K562 (cell line): ENCODE data around the gene MDFIC2. TPM values are rescaled to one million over a fixed set of nuclear protein-coding genes. Genes with fewer than 3 reads are reported as not detected.

Source experiments
- ATAC-seq: fragments of 200-7000 bp; cut with Tn5 transposase; 3 replicates; pipeline ENCODE4 v1.9.1; 2020; ENCODE audit warnings: moderate library complexity
- BruUV-seq: library from RNA; stranded (reverse); fragments of 400-500 nt; replicated peaks from 2 replicates; lab custom pipeline; 2021; lab: Mats Ljungman, UMichigan
- CTCF ChIA-PET: fragments of 300-600 bp; formaldehyde crosslinking; extraction: SDS; loops from one replicate; lab custom pipeline; 2021; ENCODE audit warnings: low intra/inter-chr PET ratio; lab: Yijun Ruan, JAX
- POLR2A ChIA-PET: fragments of 300-600, 350-650 bp; sonication (Branson Sonifier 250); formaldehyde crosslinking; extraction: SDS; loops from one replicate; lab custom pipeline; 2021; ENCODE audit warnings: antibody characterized with exemption, inconsistent platforms; lab: Yijun Ruan, JAX
- DNase-seq, 4 experiments: peaks; one replicate each; pipeline versions ENCODE4 v3.0.0 to v3.0.0-alpha.2; 2011 to 2018; ENCODE audit warnings: low spot score in 3 of 4, mixed read lengths in 3 of 4; ENCODE audit errors: extremely low read depth in 1 of 4
- FAIRE-seq: peaks from 2 replicates; lab custom pipeline; 2011; peaks lifted over from hg19 to GRCh38; lab: Jason Lieb, UNC
- H2AFZ ChIP-seq: 2 replicates; pipeline ENCODE4 v1.6.0; 2011; ENCODE audit warnings: low read depth, low read length, control low read depth, inconsistent platforms
- H3K27ac ChIP-seq: fragments of 200-600 bp; 3 replicates; pipeline ENCODE4 v1.8.0; 2011; ENCODE audit warnings: low read depth, mild to moderate bottlenecking, control low read depth, inconsistent platforms, low read length, moderate library complexity, mixed read lengths; ENCODE audit errors: extremely low read depth
- H3K27me3 ChIP-seq, 2 experiments: fragments of 300-600 bp in 1 of 2; 2 replicates in 1 of 2; 3 replicates in 1 of 2; pipeline versions ENCODE4 v1.6.0 to v1.8.0; 2011; ENCODE audit warnings: inconsistent platforms in 2 of 2, low read length in 2 of 2, mild to moderate bottlenecking in 1 of 2, mixed read lengths in 1 of 2, moderate library complexity in 1 of 2; ENCODE audit not compliant: control insufficient read depth in 2 of 2, insufficient read depth in 2 of 2
- H3K36me3 ChIP-seq: fragments of 300-600 bp; 3 replicates; pipeline ENCODE4 v1.8.0; 2011; ENCODE audit warnings: mild to moderate bottlenecking, low read length, inconsistent platforms; ENCODE audit not compliant: control insufficient read depth, insufficient read depth
- H3K4me1 ChIP-seq, 2 experiments: fragments of 200-600 bp in 1 of 2; replicated peaks in 1 of 2; 2 replicates in 1 of 2; 3 replicates in 1 of 2; pipeline versions ENCODE4 v1.5.1 to v1.8.0; 2011; ENCODE audit warnings: inconsistent platforms in 2 of 2, low read length in 2 of 2, mild to moderate bottlenecking in 1 of 2, mixed read lengths in 1 of 2, moderate library complexity in 1 of 2; ENCODE audit not compliant: control insufficient read depth in 2 of 2, insufficient read depth in 2 of 2
- H3K4me2 ChIP-seq: 2 replicates; pipeline ENCODE4 v1.6.1; 2011; ENCODE audit warnings: low read length, control low read depth, inconsistent platforms, mixed read lengths; ENCODE audit not compliant: insufficient read depth
- H3K4me3 ChIP-seq: fragments of 200-600 bp; sonication (generic), shearing (Covaris generic); 2 replicates; pipeline ENCODE4 v1.5.1; 2016; ENCODE audit warnings: control low read depth, inconsistent platforms
- H3K79me2 ChIP-seq: fragments of 200-600 bp; 3 replicates; pipeline ENCODE4 v1.8.0; 2011; ENCODE audit warnings: low read length, inconsistent platforms; ENCODE audit not compliant: control insufficient read depth, insufficient read depth
- H3K9ac ChIP-seq, 2 experiments: 2 replicates each; pipeline versions ENCODE4 v1.6.0 to v1.6.1; 2011; ENCODE audit warnings: low read depth in 2 of 2, low read length in 2 of 2, control low read depth in 1 of 2, inconsistent platforms in 1 of 2, mild to moderate bottlenecking in 1 of 2, mixed read lengths in 1 of 2; ENCODE audit not compliant: insufficient read depth in 1 of 2
- H3K9me1 ChIP-seq: one replicate; pipeline ENCODE4 v1.6.0; 2011; ENCODE audit warnings: inconsistent platforms, mild to moderate bottlenecking, low read length, moderate library complexity; ENCODE audit not compliant: control insufficient read depth, insufficient read depth
- H3K9me3 ChIP-seq: replicated peaks from 2 replicates; pipeline ENCODE4 v1.5.1; 2011; ENCODE audit warnings: low read depth, low read length, inconsistent platforms; ENCODE audit not compliant: control insufficient read depth, insufficient read depth
- H4K20me1 ChIP-seq: replicated peaks from 2 replicates; pipeline ENCODE4 v1.6.1; 2011; ENCODE audit warnings: low read length, inconsistent platforms, mixed read lengths; ENCODE audit not compliant: control insufficient read depth, insufficient read depth
- E2F4 ChIP-seq: sonication (generic); formaldehyde crosslinking; IDR thresholded peaks from 2 replicates; pipeline ENCODE4 v1.8.0; 2022; ENCODE audit warnings: mild to moderate bottlenecking, low read depth, missing genetic modification reagents
- ETV5 ChIP-seq: sonication (generic); formaldehyde crosslinking; IDR thresholded peaks from 2 replicates; pipeline ENCODE4 v1.4.0; 2020; ENCODE audit warnings: low read depth, mild to moderate bottlenecking, missing genetic modification reagents
- FOXK2 ChIP-seq, 2 experiments: fragments of 450-650 bp; IDR thresholded peaks in 1 of 2; conservative IDR thresholded peaks in 1 of 2; 2 replicates each; pipeline ENCODE4 v1.6.1; 2016; ENCODE audit warnings: low read depth in 2 of 2, mild to moderate bottlenecking in 1 of 2
- KDM2B ChIP-seq: fragments of 250-450 bp; sonication (Bioruptor Pico); IDR thresholded peaks from 2 replicates; pipeline ENCODE4 v1.8.0; 2021; ENCODE audit warnings: mild to moderate bottlenecking, moderate library complexity
- NCOA2 ChIP-seq, 2 experiments: fragments of 450-650 bp; IDR thresholded peaks; 2 replicates each; pipeline ENCODE4 v1.6.1; 2018; ENCODE audit warnings: mild to moderate bottlenecking in 2 of 2, moderate library complexity in 1 of 2; ENCODE audit not compliant: partially characterized antibody in 2 of 2
- NR1H2 ChIP-seq: sonication (generic); formaldehyde crosslinking; IDR thresholded peaks from 2 replicates; pipeline ENCODE4 v1.4.0; 2020; ENCODE audit warnings: mild to moderate bottlenecking, missing genetic modification reagents
- SMAD2 ChIP-seq: fragments of 150-350 bp; IDR thresholded peaks from 2 replicates; pipeline ENCODE4 v1.6.1; 2014; ENCODE audit warnings: low read depth, mild to moderate bottlenecking, low read length
- ZBTB7A ChIP-seq: IDR thresholded peaks from 2 replicates; pipeline ENCODE4 v1.6.1; 2011; ENCODE audit warnings: low read depth, mild to moderate bottlenecking, low read length, moderate library complexity, borderline replicate concordance; ENCODE audit not compliant: control insufficient read depth
- ZNF316 ChIP-seq: fragments of 450-650 bp; IDR thresholded peaks from 2 replicates; pipeline ENCODE4 v1.6.1; 2016
- ZNF76 ChIP-seq: fragments of 250-450 bp; sonication (Bioruptor Pico); IDR thresholded peaks from 2 replicates; pipeline ENCODE4 v1.4.0; 2020; ENCODE audit warnings: mild to moderate bottlenecking, moderate library complexity, borderline replicate concordance
- ZSCAN29 ChIP-seq: fragments of 450-650 bp; IDR thresholded peaks from 2 replicates; pipeline ENCODE4 v1.6.1; 2017
- WGBS: fragments of 100-300 bp; shearing (Covaris generic); methylation state at CpG from one replicate; pipeline ENCODE4 v1.1.6; 2016; ENCODE audit warnings: low coverage, mixed read lengths; ENCODE audit not compliant: insufficient coverage; ENCODE audit errors: missing lambda C conversion rate; 5-methylcytosine and 5-hydroxymethylcytosine counted together
- in situ Hi-C: fragments of 300-500 bp; cut with MboI; formaldehyde crosslinking; loops from 4 replicates; pipeline ENCODE4 v1.15.0; 2018; ENCODE audit warnings: inconsistent platforms, mixed read lengths
- intact Hi-C: fragments of 100-400 bp; cut with micrococcal nuclease; formaldehyde crosslinking; loops from 2 replicates; pipeline ENCODE4 v1.14.2; 2022
- polyA plus RNA-seq, 8 experiments: library from polyadenylated mRNA; depleted of rRNA in 4 of 8; stranded (reverse) in 5 of 8; unstranded in 3 of 8; fragments of >200 nt; fragmentation: Nextera tagmentation in 2 of 8; fragmentation: Illumina TruSeq in 1 of 8; extraction: Ambion mirVana in 2 of 8; extraction: Trizol in 1 of 8; gene quantifications; 2 replicates each; pipeline versions ENCODE4 v1.2.1 to v1.2.3, GENCODE V29; 2011 to 2014; ENCODE audit warnings: inconsistent platforms in 1 of 8, missing spikeins in 1 of 8
- total RNA-seq, 7 experiments: library from RNA; depleted of rRNA in 6 of 7; stranded (reverse); fragments of >200 nt in 6 of 7; fragmentation: Illumina TruSeq in 2 of 7; extraction: Trizol in 2 of 7; gene quantifications; 2 replicates each; pipeline versions ENCODE4 v1.2.1 to v1.2.3, GENCODE V29; 2011 to 2021; ENCODE audit warnings: low replicate concordance in 1 of 7
- TF ChIP-seq, protein P1 (sequence below), 2 experiments: fragments of 450-650 bp; formaldehyde crosslinking in 1 of 2; IDR thresholded peaks; 2 replicates each; pipeline versions ENCODE4 v1.4.0 to v1.6.1; 2014 to 2020; ENCODE audit warnings: mild to moderate bottlenecking in 2 of 2, borderline replicate concordance in 1 of 2, low read depth in 1 of 2

Gene MDFIC2
- total and polyA plus RNA-seq, 9 of the 15 experiments (the other 6 are each of a cell fraction or from before 2014, with no cell fraction given): not detected

- TF ChIP-seq, protein P1, sequence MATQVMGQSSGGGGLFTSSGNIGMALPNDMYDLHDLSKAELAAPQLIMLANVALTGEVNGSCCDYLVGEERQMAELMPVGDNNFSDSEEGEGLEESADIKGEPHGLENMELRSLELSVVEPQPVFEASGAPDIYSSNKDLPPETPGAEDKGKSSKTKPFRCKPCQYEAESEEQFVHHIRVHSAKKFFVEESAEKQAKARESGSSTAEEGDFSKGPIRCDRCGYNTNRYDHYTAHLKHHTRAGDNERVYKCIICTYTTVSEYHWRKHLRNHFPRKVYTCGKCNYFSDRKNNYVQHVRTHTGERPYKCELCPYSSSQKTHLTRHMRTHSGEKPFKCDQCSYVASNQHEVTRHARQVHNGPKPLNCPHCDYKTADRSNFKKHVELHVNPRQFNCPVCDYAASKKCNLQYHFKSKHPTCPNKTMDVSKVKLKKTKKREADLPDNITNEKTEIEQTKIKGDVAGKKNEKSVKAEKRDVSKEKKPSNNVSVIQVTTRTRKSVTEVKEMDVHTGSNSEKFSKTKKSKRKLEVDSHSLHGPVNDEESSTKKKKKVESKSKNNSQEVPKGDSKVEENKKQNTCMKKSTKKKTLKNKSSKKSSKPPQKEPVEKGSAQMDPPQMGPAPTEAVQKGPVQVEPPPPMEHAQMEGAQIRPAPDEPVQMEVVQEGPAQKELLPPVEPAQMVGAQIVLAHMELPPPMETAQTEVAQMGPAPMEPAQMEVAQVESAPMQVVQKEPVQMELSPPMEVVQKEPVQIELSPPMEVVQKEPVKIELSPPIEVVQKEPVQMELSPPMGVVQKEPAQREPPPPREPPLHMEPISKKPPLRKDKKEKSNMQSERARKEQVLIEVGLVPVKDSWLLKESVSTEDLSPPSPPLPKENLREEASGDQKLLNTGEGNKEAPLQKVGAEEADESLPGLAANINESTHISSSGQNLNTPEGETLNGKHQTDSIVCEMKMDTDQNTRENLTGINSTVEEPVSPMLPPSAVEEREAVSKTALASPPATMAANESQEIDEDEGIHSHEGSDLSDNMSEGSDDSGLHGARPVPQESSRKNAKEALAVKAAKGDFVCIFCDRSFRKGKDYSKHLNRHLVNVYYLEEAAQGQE (IDR thresholded peaks at IDR 0.05; ENCODE audit: borderline replicate concordance): no peak
- TF ChIP-seq, protein P1 (CRISPR knock-in tag; IDR thresholded peaks at IDR 0.05; ENCODE audit: low read depth): no peak
Measured at GRCh38 chr3:70261283-70261682, 51.2 kb downstream of the MDFIC2 start (continued).

GRCh38 chr3:70256566-70256965 lies 55.9 kb downstream of the MDFIC2 start:
- POLR2A ChIA-PET: no interaction called here
- no TSS peak for BruUV-seq
- TF ChIP-seq ZNF76 (CRISPR knock-in tag) (no peak), ZSCAN29 (no peak), NCOA2 (IDR thresholded peaks at IDR 0.05; ENCODE audit: partially characterized antibody in 2 of 2) (no peak), FOXK2 (conservative IDR thresholded peaks at IDR 0.05 in 1 of 2, IDR thresholded peaks at IDR 0.05 in 1 of 2; ENCODE audit: low read depth in 2 of 2) (no peak), E2F4 (CRISPR knock-in tag) (no peak), ETV5 (CRISPR knock-in tag) (no peak), ZBTB7A (no peak), ZNF316 (no peak), KDM2B (CRISPR knock-in tag) (no peak), SMAD2 (no peak), NR1H2 (no peak)

More at GRCh38 chr3:70256566-70256965, 55.9 kb downstream of the MDFIC2 start:
- Histone ChIP-seq H2AFZ (no peak overlapping the region), H3K79me2 (no peaks in the 10 kb centered on the region), H3K4me2 (no peak overlapping the region), H4K20me1 (no peaks in the 10 kb centered on the region), H3K9ac (no peak overlapping the region), H3K27me3 (no peaks in the 10 kb centered on the region), H3K4me1 (no peaks in the 10 kb centered on the region), H3K4me3 (no peak overlapping the region), H3K9me3 (no peaks in the 10 kb centered on the region), H3K9me1 (no peaks in the 10 kb centered on the region), H3K36me3 (no peaks in the 10 kb centered on the region), H3K27ac (no peak overlapping the region)
- intact Hi-C loops: no loop called here
- WGBS: 0% methylated on average over 1 of the region's 1 CpG
- DNase-seq: no peak
- ATAC-seq: no peak
- CTCF ChIA-PET: no interaction called here
- in situ Hi-C loops: no loop called here
- FAIRE-seq: no peak
